GM19395 (cell line): Measurements from ENCODE around the gene SPAG16.
"Not testable (repeated sequence)": the region's sequence is repeated elsewhere in the genome, so short reads cannot be mapped to it uniquely, and the experiment has no call there.

Source experiments
- ATAC-seq: cut with Tn5 transposase; IDR thresholded peaks from one replicate; pipeline ENCODE4 v1.9.1; 2021; ENCODE audit warnings: mild to moderate bottlenecking, moderate library complexity; ENCODE audit not compliant: unreplicated experiment

SPAG16 gene

DNA sequence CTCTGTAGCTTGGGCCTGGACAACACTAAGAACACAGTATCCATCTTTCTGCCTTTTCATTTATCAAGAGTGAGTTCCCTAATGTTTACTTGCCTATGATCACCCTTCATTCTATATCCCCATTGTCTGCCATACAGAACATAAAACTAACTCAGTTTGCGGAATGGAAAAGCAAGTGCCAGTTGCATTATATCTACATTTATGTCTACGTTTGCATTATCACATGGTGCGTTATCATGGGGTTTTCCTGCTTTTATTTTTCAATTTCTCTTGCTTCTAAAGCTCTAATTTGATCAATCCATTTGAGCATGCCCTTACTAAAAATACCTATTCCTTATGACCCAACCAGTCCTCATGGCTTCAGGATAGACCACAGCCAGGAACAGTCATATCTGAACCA is 704.9 kb downstream of the SPAG16 start:
- no peak for ATAC-seq

DNA sequence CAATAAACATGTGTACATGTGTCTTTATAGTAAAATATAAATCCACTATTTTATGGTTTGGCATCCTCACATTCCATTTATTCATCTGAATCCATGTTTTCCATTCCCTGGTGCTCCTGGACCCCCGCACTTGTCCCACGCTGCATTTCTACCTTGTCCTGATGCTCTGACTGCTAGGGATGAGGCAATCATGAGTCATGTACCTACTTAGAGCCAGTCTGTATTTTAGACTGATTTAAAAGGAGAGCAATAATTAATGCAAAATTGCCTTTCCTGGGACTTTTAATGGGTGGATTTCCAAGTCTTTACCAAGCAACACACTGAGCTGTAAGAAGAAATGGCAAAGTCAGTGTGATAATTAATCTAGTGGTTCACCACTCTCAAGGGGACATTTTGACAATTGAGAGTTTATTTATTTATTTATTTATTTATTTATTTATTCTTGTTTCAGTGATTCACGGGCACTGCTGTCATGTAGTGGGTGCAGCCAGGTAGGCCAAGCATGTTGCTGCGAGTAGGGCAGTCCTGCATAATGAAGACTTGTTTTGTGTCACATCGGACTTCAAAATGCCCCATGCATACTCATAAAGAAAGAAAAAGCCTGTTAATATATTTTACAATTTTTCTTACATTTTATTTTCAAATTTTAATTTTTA is 707.3 kb downstream of the SPAG16 start:
- no peak for ATAC-seq

DNA sequence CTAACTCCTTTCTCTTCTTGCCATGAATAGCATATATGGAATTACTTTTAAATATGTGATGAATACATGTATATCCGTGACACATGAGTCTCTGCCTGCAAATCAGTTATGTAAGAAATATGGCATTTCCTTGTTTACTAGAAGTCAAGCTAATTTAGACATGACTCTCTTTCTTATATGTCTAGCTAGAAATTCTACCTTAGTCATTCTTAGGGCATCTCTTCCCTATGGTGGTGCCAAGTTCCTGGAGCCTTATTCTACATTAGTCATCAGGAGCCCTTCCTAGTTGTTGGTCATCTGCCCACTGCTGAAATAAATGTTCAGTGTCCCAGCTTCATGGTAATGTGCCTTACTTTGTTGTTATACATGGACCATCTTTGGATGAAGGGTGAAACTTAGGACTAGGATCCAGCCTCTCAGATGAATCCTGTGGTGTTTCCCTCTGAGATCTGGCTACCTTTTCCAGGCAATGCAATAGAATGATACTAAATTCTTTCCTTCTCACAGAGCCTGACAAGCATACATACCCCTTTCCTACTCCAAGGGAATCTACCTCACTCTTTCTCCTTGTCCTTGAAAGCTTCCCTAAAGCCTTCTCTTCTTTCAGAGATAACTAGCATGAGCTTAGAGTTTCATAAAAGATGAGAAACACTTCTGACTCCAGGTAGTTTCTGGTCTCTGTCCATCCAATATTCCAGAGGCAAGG is 711.3 kb downstream of the SPAG16 start:
- ATAC-seq, result no peak

DNA sequence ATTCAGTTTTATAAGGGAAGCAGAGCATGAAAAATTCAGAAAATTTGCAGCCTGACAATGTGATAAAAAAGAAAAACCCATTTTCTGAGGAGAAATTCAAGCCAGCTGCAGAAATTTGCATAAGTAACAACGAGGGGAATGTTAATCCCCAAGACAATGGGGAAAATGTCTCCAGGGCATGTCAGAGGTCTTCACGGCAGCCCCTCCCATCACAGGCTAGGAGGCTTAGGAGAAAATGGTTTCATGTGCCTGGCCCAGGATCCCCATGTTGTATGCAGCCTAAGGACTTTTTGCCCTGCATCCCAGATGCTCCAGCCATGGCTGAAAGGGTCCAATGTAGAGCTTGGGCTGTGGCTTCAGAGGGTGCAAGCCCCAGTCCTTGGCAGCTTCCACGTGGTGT is 714.7 kb downstream of the SPAG16 start:
- not testable (repeated sequence) for ATAC-seq

DNA sequence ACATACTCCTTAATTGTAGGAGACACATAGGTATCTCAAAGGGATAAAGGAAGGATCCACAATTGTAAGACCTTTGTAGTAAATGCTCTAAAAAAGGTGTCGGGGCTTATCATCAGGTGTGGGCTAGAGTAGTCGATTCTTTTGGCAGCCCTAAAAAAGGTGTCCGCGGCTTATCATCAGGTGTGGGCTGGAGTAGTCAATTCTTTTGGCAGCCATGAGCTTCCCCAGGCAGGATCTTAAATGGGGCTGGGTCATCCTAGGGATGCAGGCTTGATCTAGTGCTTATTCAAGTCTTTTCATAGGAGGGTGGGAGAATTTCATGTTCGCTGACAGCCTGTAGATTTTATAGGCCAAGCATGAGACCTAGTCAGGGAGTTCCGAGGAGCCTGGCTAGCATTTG is 720.2 kb downstream of the SPAG16 start:
- ATAC-seq, result no peak

DNA sequence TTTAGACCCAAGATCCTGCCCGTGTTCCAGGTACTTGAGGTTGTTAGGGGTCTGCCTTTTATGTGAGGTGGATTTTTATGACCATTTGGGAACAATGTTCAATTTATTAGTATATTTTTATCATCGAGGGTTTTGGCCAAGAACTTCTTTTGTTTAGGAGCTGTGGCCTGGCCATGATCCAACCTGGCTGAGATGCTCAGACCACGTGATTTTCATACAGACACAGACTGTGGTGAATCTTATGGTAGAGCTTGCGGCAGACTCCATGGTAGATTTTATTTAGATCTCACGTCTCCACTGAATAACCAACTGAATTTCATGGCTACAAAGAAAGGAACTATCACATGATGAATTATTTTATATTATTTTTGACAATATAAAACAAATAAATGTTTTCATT is 721.1 kb downstream of the SPAG16 start:
- no peak for ATAC-seq

DNA sequence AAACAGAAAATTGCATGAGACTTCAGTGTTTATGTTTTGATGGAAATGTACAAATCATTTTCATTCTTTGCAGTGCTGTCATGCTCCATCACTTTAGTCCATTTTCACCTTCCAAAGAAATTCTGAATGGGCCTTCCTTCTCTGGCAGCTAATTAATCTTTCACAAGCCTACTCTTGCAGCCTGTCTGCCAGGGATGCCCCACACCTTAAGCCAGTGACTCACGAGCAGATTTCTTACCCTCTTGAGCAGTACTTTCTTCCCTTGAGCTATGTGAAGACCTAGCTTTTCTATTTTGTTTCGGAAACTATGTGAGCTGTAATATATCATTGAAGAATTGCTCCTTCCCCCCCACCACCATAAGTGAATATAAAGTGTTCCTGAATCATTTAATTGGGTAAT is 722.3 kb downstream of the SPAG16 start:
- no peak for ATAC-seq

DNA sequence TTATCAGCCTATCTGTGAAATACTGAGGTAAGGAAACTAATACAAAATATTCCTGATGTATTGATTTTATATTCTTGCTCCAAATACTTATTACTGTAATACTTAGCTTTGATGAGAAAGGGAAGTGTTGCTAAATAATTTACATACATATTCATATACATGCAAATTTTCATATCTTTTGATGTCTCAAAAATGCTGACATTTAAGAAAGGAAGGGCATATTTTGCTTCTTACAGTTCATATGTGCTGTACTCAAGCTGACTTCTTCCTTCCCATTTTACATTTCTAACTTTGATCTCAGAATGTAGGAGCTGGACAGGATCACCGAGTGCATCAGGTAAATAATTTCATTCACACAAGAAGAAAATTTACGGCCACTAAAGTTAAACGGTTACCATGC is 727.4 kb downstream of the SPAG16 start:
- no peak for ATAC-seq

DNA sequence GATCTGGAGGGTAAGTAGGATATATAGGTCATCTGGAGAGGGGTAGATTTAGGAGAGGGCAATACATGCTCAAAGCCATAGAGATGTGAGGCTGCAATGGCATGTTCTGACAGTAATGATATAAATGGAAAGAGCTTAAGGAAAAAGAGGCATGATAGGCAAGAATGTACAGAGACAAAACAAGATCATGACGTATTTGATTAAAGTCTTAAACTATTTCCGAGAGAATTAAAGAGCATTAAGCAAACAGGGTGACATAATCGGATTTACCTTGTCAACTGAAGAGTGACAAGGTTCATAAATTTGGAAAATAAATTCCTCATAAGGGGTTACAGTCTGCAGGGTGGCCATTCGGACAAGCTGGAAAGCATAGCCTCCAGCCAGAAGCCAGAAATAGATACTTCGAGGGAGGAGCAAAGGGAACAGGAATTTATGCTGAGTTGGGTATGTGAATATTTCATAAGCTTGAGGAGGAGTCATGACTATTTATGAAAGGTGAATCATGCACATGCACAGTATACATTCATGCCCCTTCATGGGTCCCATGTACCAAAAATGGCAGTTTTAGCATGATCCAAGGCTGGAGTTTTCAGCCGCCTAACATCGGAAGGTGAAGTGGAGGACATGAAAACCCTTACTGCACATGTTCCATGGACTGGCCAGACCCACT is 730.4 kb downstream of the SPAG16 start:
- ATAC-seq, result no peak

DNA sequence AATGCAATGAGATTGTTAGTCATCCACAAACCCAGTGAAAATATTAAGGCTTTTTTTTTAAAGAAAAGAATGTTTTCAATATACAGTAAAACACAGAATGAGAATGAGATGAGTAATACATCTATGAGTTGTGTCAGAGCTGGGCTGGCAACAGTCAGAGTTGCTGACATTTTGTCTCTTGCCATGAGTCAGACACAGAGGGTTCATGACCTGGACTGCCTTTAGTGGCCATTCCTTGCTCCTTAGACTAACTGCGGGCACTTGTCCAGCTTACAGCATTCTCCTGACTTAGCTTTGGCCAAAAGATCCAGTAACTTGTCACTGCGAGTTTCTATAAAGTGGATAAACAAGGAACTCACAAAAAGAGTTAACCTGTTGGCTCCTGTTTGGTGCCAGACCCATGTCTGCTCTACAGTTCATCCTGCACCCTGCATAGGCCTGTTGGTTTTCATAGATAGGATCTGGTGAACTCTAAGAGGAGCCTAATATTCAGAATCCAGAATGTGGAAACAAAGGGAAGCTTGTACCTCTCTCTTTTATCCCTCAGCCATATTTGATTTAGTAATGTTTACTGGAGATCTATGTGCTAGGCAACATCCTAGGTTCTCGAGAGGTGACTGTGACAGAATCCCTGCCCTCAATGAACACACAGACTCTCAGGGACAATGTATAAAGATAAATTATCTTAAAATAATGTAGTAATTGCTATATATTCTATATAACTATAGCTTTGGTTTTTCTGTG is 735.1 kb downstream of the SPAG16 start:
- no peak for ATAC-seq

DNA sequence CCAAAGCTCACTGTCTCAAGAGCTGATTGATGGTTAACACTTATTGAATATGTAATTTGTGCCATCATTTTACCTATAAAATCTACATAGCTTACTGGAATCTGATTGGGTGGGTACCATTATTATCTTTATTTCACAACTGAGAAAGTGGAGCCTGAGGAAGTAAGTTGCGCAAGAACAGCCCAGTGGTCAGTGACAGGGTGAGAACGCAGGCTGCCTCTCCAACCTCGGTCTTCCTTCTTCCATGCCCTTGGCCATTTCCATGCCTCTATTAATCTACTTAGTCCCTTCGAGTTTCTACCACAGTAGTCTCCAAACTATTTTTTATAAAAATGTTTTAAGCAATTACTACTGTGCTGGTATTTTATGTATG is 735.7 kb downstream of the SPAG16 start:
- no peak for ATAC-seq

DNA sequence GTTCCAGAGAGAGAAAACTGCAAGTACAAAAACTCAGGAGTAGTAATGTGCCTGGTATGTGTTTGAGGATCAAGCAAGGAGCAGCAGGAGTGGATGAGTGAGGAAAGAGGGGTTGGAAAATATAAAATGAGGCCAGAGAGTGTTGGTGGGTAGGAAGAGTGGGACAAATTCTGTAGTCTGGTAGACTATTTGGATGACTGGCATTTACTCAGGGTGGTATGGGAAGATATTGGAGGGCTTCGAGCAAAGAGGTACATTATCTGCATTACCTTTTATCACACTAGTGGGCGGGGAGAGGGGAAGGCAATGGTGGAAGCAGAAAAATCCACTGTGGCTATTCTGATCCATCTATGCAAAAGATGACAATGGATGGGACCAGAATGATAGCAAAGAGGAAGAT is 744.9 kb downstream of the SPAG16 start:
- ATAC-seq, result no peak

DNA sequence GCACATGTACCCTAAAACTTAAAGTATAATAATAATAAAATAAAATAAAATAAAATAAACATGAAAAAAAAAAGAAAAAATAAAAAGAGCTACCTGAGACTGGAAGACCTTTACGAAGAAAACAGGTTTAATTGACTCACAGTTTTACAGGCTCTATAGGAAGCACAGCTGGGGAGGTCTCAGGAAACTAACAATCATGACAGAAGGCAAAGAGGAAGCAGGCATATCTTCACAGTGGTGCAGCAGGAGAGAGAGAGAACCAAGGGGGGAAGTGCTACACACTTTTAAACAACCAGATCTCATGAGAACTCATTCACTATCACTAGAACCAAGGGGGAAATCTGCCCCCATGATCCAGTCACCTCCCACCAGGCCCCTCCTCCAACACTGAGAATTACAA is 747.3 kb downstream of the SPAG16 start:
- no peak for ATAC-seq

DNA sequence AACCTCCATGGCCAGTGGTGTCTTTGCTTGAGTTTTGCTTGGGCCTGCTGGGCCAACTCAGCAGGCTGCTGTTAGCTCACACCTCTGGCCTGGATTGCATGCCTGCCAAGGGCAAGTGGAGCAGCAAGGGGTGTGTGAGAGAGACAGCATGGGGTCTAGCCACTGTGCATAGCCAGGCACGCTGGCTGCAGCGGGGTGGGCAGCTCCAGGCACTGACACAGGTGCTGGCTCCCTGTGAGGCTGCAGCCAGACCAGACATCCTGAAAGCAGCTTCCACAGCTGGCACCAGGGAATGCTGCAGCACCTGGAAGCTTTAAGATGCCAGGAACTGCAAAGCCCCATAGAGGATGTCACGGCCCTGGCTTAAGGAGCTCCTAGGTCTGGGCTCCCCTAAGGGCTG is 750.2 kb downstream of the SPAG16 start:
- ATAC-seq, result no peak

DNA sequence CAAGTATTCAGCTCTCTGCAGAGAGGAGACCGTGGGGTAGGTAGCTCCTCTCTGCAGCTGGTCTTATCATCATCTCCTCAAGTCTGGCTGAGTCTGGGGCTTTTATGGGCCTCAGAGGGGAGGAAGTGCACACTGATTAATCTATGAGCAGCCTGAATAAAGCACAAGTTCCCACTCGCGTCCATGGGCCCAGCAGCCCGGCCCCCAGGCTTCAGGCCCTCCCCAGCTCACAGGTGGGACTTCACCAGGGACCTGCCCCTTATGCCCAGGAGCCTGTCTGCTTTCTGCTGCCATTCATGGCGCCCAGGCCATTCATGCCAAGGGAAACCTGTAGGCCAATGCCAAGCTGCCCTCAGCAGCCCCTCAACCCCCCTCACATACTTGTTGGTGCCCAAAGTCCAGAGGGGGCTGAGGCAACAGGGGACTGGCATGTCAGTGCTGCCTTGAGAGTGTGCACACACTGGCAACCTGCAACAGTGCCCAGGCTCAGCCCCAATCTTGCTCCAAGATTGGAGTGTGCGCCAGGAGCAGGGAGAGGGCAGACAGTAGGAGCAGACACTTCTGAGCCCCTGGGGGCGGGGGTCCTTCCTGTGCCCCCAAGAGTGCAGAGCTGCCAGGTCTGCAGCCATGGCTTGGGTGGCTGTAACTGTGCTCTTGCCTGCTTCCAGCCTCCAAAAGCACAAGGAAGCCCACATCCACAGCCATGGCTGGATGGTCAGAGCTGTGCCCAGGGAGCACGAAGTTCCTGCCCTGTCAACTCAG is 751.0 kb downstream of the SPAG16 start:
- ATAC-seq, result no peak

DNA sequence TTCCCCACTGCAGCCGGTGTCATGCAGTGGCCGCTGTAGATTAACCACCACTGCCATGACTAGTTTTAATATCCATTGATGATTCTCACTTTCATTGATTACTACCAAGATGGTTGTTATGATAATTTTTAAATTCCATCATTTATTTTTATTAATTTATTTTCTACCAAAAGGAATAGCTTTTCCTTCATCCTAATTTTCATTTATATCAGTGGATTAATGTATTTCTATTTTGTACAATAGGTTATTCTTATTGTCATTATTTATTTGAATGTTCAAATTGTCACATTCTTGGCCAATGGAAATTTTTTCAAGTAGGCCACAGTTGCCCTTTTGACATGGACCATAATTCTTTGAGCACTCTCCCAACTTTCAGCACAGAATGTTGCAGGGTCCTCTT is 751.7 kb downstream of the SPAG16 start:
- ATAC-seq, result no peak

DNA sequence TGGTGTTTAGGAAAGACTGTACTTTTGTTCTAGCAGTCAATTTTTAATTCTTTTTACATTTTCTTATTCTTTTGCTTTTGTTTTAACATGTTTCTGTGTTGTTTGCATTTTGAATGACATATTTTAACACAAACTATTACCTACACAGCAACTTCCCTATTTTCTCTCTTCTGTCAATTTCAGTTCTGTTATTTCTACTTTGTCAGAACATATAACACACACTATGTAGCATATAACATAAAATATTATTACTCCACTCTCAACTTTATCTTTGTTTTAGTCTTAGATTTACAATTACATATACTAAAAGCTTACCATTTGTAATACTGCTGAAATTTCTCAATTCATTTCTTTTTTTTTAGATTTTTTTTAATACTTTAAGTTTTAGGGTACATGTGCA is 753.9 kb downstream of the SPAG16 start:
- ATAC-seq, result no peak

DNA sequence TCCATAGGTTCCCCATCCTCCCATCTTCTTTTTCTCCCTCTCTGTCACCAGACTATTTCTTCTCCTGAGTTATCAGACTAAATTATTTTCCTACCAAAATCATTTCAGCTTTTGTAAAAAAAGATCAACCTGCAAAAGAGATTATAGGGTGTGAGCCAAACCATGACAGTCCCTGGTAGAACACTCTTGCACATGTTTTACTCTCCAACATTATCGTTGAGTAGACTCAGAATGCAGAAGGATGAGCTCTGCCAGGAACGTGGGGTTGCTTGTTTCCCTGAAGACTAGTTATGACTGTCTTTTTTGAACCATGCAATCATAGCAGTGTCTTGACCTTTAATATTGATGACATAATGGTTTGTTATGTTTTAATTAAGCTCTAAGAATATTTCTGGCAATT is 766.5 kb downstream of the SPAG16 start:
- no peak for ATAC-seq

DNA sequence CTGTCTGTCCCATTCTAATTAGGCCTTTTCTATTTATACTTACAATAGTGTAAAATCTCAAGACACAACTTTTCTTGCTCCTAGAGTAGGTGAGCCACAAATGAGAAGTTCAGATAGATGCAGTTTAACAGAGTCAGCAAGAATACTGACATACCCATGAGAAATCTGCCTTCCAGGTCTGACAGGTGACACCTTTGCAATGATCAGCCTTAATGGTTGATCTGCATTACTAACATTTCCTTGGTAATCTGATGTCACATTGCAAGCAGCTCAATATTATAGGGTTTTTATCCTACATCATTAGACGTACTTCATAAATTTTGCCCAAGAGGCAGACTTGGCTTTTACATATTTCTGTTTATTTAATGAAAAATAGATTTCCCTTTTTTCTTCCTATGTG is 767.3 kb downstream of the SPAG16 start:
- ATAC-seq, result no peak

DNA sequence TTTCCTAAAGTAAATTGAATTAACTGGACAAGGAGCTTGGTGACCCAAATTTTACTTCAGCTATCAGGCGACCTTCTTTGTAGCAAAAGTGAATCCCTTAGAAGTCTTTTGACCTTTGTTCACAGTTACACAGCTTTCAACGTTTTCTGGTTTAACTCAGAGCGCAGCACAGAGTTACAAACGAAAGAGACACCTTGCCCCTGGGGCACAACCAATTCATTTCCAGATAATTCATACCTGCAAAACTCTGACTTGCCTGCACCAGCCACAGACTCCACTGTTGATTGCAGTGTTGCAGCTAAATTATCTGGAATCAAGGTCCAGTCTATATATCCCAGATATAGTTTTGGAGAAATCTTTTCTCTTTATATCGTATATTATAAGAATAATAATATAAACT is 768.0 kb downstream of the SPAG16 start:
- no peak for ATAC-seq

DNA sequence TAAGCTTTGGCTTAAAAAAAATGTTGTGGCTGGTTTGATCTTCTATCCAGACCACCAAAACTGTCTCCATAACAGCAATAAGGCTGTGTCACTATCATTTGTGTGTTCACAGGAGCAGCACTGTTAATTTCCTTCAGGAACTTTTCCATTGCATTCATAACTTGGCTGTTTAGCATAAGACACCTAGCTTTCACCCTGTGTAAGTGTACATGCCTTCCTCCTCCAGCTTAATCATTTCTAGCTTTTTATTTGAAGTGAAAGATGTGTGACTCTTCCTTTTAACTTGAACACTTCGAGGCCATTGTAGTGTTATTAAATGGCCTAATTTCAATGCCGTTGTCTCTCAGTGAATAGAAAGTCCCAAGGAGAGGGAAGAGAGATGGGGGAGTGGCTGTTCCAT is 773.7 kb downstream of the SPAG16 start:
- ATAC-seq, result no peak
